Tongue (tissue), 2 donors: Measurements from ENCODE around the gene KIF21A. TPM values are rescaled to one million over a fixed set of nuclear protein-coding genes. Genes with fewer than 3 reads are reported as not detected.
"Not testable (repeated sequence)": the region's sequence is repeated elsewhere in the genome, so short reads cannot be mapped to it uniquely, and the experiment has no call there.

Experiments
- DNase-seq: peaks from one replicate; pipeline ENCODE4 v3.0.0-alpha.2; 2015
- total RNA-seq: library from RNA; depleted of rRNA; stranded (reverse); fragments of >200 nt; gene quantifications from one replicate; pipeline ENCODE4 v1.2.3, GENCODE V29; 2014

Gene KIF21A
- 34.9 TPM for total RNA-seq

- peak; percentile 90 for DNase-seq
Measured at GRCh38 chr12:39443081-39443928, at the start of gene KIF21A. Gene KIF21A, minus strand, starts transcription at chr12:39443120. Its CDS starts 150 bp downstream, at chr12:39442970.

- DNase-seq: peak; percentile 2
Measured at GRCh38 chr12:39490500-39491282, 47.8 kb upstream of the KIF21A start.

- DNase-seq: no peak
Measured at GRCh38 chr12:39483597-39483996, 40.7 kb upstream of the KIF21A start.

- DNase-seq: no peak
Measured at GRCh38 chr12:39483042-39483441, 40.1 kb upstream of the KIF21A start.

GRCh38 chr12:39476894-39477293, 34.0 kb upstream of the KIF21A start:
- DNase-seq: no peak

- DNase-seq: no peak
Measured at GRCh38 chr12:39476121-39476520, 33.2 kb upstream of the KIF21A start.

- not testable (repeated sequence) for DNase-seq
Measured at GRCh38 chr12:39475136-39475535, 32.2 kb upstream of the KIF21A start.

- DNase-seq: no peak
Measured at GRCh38 chr12:39467432-39467870, 24.5 kb upstream of the KIF21A start.

GRCh38 chr12:39464976-39465695, 22.2 kb upstream of the KIF21A start:
- DNase-seq: peak; percentile 18

GRCh38 chr12:39461059-39461458, 18.1 kb upstream of the KIF21A start:
- DNase-seq: no peak

- DNase-seq: no peak
Measured at GRCh38 chr12:39459027-39459434, 16.1 kb upstream of the KIF21A start.

GRCh38 chr12:39451977-39452376, 9.1 kb upstream of the KIF21A start:
- DNase-seq: no peak

GRCh38 chr12:39448038-39448437, 5.1 kb upstream of the KIF21A start:
- no peak for DNase-seq

- no peak for DNase-seq
Measured at GRCh38 chr12:39443929-39444209, 949 bp upstream of the KIF21A start.

GRCh38 chr12:39442831-39443080, 164 bp downstream of the KIF21A start:
- DNase-seq: no peak

- peak; percentile 45 for DNase-seq
Measured at GRCh38 chr12:39441963-39442830, 723 bp downstream of the KIF21A start.

- DNase-seq: no peak
Measured at GRCh38 chr12:39441189-39441962, 1.5 kb downstream of the KIF21A start.

GRCh38 chr12:39440781-39441180, 2.1 kb downstream of the KIF21A start:
- DNase-seq: no peak

- DNase-seq: no peak
Measured at GRCh38 chr12:39440101-39440500, 2.8 kb downstream of the KIF21A start.

- DNase-seq: no peak
Measured at GRCh38 chr12:39435531-39435930, 7.4 kb downstream of the KIF21A start.

GRCh38 chr12:39431797-39432196, 11.1 kb downstream of the KIF21A start:
- no peak for DNase-seq
